Measurements from ENCODE around the gene ZGLP1.

DNA sequence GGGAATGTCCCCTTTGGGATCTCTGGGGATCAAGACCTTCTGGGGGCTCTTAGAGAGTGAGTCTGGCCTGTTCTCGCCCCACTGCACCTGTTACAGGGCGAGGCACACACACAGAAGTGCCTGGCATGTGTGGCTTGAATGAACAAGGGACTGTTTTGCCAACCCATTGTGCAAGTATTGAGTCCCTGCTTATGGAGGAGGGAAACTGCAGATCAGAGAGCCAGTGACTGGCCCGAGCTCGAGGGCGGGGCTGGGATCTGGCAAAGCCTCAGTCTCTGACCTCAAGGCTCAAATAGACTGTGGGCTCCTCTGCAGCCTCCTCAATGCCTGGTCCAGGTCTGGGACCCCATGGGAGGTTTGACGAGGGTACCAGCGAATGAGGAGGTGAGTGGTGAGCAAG, 18.2 kb upstream of the ZGLP1 start:
- TF ChIP-seq POLR2A (IDR thresholded peaks at IDR 0.05) (no peak), POLR2AphosphoS5 (IDR thresholded peaks at IDR 0.05) (no peak)
- TF ChIP-seq, protein P1, sequence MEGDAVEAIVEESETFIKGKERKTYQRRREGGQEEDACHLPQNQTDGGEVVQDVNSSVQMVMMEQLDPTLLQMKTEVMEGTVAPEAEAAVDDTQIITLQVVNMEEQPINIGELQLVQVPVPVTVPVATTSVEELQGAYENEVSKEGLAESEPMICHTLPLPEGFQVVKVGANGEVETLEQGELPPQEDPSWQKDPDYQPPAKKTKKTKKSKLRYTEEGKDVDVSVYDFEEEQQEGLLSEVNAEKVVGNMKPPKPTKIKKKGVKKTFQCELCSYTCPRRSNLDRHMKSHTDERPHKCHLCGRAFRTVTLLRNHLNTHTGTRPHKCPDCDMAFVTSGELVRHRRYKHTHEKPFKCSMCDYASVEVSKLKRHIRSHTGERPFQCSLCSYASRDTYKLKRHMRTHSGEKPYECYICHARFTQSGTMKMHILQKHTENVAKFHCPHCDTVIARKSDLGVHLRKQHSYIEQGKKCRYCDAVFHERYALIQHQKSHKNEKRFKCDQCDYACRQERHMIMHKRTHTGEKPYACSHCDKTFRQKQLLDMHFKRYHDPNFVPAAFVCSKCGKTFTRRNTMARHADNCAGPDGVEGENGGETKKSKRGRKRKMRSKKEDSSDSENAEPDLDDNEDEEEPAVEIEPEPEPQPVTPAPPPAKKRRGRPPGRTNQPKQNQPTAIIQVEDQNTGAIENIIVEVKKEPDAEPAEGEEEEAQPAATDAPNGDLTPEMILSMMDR (IDR thresholded peaks at IDR 0.05), result no peak

All from breast epithelium (tissue), 3 donors.